ENCODE data around the gene CALCOCO1. TPM values are rescaled to one million over a fixed set of nuclear protein-coding genes. Genes with fewer than 3 reads are reported as not detected.

CALCOCO1 gene
- total and polyA plus RNA-seq, 8 donors = 60.3 to 441 (median 148) TPM

Other genes starting within 250 kb of the CALCOCO1 start
- gene MAP3K12, start 228.0 kb downstream of the CALCOCO1 start, total RNA-seq = 100 to 1,000 TPM in 1 of 5 donors, 10 to 100 TPM in 4; 13.2 to 279 (median 43.3) TPM
- 1 to 10 TPM; 5.4 to 9.8 (median 6.0) TPM for gene MAP3K12, start 228.0 kb downstream of the CALCOCO1 start, polyA plus RNA-seq
- 10 to 100 TPM in 4 of 5 donors, not detected in 1; 24.0 to 36.5 (median 32.0) TPM for gene TARBP2, start 226.2 kb downstream of the CALCOCO1 start, total RNA-seq
- gene TARBP2, start 226.2 kb downstream of the CALCOCO1 start, polyA plus RNA-seq = 10 to 100 TPM; 22.6 to 32.7 (median 27.4) TPM
- gene NPFF, start 220.0 kb downstream of the CALCOCO1 start, total RNA-seq = not detected
- not detected for gene NPFF, start 220.0 kb downstream of the CALCOCO1 start, polyA plus RNA-seq
- 10 to 100 TPM in 4 of 5 donors, 1 to 10 TPM in 1; 9.0 to 93.4 (median 16.5) TPM for gene ATF7, start 101.1 kb downstream of the CALCOCO1 start, total RNA-seq
- gene ATF7, start 101.1 kb downstream of the CALCOCO1 start, polyA plus RNA-seq = 10 to 100 TPM; 12.9 to 20.9 (median 14.3) TPM
- 100 to 1,000 TPM in 3 of 5 donors, 10 to 100 TPM in 2; 75.0 to 255 (median 241) TPM for gene ATP5MC2, start 51.4 kb downstream of the CALCOCO1 start, total RNA-seq
- 100 to 1,000 TPM; 517 to 864 (median 543) TPM for gene ATP5MC2, start 51.4 kb downstream of the CALCOCO1 start, polyA plus RNA-seq
- gene CISTR, start 24.5 kb upstream of the CALCOCO1 start, total RNA-seq = not detected
- gene CISTR, start 24.5 kb upstream of the CALCOCO1 start, polyA plus RNA-seq = not detected
- not detected for gene HOXC13, start 211.4 kb upstream of the CALCOCO1 start, total RNA-seq
- not detected for gene HOXC13, start 211.4 kb upstream of the CALCOCO1 start, polyA plus RNA-seq
- gene HOXC12, start 227.5 kb upstream of the CALCOCO1 start, total RNA-seq = not detected
- gene HOXC12, start 227.5 kb upstream of the CALCOCO1 start, polyA plus RNA-seq = not detected
- gene HOXC11, start 245.7 kb upstream of the CALCOCO1 start, total RNA-seq = not detected
- not detected for gene HOXC11, start 245.7 kb upstream of the CALCOCO1 start, polyA plus RNA-seq
- gene HOTAIR, start 247.5 kb upstream of the CALCOCO1 start, total RNA-seq = not detected
- not detected for gene HOTAIR, start 247.5 kb upstream of the CALCOCO1 start, polyA plus RNA-seq